Esophagus squamous epithelium (tissue), 4 donors: ENCODE measurements around the gene ITPRIPL2.

Experiments
- CTCF ChIP-seq, 6 experiments: fragments of 450-650 bp in 4 of 6; fragments of 200-600 bp in 2 of 6; sonication (generic) in 2 of 6; IDR thresholded peaks; one replicate each; pipeline ENCODE4 v1.5.1; 2016 to 2019; ENCODE audit warnings: antibody characterized with exemption in 6 of 6, mild to moderate bottlenecking in 4 of 6, moderate library complexity in 4 of 6
- POLR2A ChIP-seq, 4 donors: fragments of 450-650 bp; IDR thresholded peaks; one replicate each; pipeline ENCODE4 v1.6.1; 2017; ENCODE audit warnings: antibody characterized with exemption in 4 of 4, mild to moderate bottlenecking in 4 of 4, moderate library complexity in 3 of 4

- TF ChIP-seq CTCF (IDR thresholded peaks at IDR 0.05) = no peak
- no peak for TF ChIP-seq POLR2A (IDR thresholded peaks at IDR 0.05)
Observed at GRCh38 chr16:19152042-19152441, 38.3 kb downstream of the ITPRIPL2 start.
